ENCODE results near the gene TSPEAR.

The TSPEAR gene

DNA sequence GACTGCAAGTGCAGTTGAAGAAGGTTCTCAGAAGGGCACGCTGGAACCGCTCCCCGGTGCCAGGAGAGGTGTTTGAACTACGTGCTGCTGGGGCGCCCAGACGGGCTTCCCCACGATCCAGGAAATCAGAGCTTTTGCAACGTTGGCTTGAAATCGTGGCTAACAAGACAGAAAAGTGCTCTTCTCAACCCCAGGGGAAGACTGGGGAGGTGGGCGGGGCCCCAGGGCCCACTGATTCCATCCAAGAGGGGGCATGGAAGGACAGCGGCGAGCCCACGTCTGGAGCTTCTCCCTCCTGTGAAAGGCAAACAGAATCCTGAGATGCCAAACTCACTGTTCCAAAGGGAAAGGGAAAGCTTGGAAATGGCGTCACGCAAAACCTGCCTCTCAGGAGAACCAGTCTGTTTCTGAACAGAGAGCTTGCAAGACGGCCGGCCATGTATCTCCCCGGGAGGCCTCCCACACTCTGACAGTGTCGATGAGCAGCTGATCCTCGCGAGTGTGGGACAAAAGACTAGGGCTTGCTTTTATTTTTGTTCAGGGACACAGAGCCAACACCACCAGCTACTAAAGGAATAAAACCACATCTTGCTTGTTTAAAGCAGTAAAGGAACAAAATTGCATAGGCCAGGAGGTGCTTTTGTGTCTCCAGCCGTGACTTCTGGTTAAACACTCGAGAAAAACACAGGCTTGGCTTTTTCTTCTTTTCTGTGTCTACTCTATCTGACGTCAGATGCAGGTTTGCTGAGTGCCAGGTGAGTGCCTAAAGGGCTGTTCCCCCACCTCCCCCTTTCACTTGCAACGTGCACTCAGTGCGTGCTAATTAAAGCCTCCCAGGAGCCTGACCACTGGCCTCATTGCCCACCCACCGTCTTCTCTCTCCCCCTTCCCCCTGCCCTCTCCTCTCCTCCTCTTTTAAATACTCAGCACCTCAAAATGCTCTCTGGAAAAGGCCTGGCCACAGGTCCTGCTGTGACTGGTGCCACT, 214.5 kb downstream of the TSPEAR start:
- DNase-seq: no peak

DNA sequence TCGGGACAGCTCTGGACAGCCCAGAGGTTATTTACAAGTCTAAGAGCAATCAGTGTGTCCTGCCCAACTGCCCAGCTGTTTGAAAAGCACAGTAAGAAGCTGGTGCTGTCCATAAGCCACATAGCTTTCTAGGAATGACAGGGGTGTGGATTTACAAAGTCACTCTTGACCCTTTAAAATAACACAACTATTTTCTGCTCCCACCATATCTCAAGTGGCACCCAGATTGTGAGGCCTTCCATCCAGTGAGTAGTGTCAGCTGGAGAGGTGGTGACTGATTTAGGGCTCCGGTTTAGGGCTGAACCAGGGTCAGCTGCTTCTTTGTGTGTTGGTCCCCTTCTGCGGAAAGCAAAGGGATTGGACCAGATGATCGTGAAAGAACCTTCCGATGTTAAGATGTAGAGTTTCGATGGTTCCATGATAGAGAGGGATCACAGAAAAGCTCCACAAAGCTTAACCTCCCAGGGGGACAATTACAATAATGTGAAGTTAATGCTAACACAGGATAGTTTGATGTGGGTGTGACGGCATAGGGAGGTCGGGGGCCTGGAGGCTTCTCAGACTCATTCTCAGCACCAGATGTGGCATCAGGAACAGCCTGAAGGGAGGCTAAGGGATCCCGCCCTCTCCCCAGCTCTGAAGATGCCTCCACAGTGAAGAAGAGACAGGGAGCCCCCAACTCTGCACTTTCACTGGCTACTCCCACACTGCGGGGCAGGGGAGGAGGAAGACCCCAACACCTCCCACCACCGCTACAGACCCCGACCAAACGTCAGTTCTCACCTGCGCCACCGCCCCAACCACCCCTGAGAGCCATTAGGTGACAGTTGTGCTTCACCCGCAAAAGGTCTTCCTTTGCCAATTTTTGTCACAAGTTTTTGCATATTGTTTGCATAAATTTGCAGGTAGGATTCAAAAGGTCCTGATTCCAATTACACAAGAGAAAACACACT, 215.5 kb downstream of the TSPEAR start:
- no peak for DNase-seq

DNA sequence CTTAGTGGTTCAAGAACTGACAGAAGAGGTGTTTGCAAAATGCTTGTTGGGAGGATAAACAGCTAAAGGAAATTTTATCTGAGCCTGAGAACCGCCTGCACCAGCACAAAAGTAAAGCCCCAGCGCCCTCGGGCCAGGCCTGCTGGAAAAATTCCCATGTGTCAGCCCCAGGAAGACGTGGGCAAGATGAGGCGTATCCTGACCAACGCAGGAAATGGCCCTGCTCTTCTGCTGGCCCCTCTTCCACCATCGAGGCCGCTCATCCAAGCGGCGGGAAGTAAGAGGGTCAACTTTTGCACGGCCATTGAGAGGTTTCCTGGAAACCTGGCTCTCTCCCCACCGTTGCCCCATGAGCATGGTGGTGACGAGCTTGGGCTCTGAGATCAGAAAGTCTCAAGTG, 216.4 kb downstream of the TSPEAR start:
- no peak for DNase-seq

DNA sequence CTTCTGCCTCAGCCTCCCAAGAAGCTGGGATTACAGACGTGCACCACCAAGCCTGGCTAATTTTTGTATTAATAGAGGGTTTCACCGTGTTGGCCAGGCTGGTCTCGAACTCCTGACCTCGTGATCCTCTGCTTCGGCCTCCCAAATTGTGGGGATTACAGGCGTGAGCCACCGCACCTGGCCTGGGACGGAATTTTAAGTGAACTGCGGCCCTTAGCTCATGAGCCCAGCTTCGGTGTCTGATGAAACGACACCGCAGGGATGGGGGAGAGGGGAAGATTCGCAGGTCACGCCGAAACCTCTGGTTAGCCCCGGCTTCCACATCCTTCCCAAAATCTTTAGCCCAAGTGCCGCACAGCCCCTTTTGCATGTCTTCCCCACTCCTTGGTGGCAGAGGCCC, 217.0 kb downstream of the TSPEAR start:
- no peak for DNase-seq

DNA sequence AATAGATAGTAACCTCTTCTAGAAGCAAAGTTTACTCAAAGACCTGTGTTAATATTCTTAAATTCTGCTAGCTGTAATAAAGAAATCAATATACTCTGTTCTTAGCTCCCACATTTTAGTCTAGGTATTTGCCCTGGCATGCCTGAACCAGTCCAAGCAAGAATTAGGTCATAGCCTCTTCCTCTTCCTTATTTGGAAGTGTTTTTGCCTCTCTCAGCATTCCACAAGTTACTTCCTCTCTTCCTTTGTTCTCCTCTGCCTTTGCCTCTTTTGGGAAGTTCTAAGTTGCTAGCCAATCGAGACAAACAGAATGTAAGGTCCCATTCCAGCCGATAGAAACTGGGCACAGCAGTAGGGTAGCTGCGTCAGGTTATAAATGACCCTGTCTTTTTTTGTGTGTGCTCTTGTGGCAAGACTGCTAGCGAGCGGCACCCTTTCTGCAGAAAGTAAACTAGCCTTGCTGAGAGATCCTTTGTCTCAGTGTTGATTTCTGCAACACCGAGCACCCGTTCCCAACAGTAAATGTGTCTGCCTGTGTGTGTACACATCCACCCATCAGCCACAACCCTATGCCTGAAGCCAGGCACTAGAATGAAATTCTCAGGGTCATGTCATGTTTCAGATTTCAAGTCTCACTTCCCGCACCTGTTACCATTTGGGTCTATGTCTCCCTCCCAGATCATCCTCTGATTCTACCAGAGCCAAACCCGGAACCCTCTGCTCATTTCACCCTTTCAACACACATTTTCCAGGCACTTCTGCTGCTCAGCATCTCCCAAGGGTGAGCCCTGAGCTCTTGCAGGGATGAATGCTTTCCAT, 218.6 kb downstream of the TSPEAR start:
- no peak for DNase-seq

DNA sequence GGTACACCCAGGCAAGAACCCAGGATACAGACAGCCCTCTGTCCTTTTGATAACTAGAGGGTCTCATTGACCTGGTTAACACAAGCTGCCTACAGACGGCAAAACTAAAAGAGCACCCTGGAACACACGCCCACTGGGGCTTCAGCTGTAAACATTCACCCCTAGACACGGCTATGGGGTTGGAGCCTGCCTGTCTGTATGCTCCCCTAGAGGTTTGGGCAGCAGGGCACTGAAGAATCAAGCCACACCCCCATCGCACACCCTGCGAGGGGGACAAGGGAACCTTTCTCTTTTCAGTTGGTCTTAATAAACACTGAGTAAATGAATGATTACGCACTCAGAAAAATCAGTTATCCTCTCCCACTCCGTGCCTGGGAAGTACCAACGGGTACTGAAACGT, 220.6 kb downstream of the TSPEAR start:
- DNase-seq: no peak

DNA sequence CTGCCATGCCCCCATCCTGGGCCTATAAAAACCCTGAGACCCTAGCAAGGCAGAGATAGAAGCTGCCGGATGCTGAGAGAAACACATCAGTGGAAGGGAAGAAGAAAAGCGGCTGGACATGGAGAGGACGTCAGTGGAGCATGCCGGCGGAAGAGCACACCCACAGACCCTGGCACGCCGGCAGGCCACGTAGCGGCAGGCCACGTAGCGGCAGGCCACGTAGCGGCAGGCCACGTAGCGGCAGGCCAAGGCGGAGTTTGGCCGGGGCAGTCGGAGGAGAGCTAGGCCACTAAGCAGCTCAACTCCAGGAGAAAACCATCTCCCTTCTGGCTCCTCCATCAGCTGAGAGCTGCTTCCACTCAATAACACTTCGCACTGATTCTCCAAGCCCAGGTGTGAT, 221.0 kb downstream of the TSPEAR start:
- DNase-seq: no peak

DNA sequence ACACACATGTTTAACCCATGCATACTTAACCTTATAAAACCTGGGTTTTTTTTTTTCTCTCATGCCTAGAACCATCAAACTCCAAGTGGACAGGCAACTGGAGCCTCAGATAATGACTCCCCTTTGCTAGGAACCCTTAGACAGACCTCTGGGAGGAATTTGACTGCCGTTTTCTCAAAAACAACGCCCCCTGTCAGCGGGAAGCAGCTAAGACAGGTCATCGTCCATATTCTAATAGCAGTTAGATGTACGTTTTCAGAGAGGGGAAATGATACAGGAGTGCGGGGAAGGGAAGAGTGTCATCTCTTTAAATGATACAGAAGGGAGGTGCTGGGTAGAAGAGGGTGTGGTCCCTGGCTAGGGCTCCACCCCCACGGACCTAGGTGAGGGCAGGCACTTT, 221.4 kb downstream of the TSPEAR start:
- DNase-seq: no peak

DNA sequence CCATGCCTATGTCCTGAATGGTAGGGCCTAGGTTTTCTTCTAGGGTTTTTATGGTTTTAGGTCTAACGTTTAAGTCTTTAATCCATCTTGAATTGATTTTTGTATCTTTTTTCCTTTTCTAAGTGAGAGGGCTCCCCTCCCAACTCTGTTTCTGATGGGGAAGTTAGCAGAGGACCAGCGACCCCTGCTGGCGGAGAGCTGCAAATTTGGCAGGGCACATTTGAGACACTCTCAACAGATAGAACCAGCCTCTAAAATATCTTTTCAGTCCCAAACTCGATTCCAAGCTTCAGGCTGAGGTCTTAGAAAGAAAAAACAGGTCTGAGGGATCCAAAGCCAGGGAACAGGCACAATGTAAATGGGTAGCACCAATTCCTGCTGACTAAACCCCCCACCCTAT, 223.5 kb downstream of the TSPEAR start:
- no peak for DNase-seq

DNA sequence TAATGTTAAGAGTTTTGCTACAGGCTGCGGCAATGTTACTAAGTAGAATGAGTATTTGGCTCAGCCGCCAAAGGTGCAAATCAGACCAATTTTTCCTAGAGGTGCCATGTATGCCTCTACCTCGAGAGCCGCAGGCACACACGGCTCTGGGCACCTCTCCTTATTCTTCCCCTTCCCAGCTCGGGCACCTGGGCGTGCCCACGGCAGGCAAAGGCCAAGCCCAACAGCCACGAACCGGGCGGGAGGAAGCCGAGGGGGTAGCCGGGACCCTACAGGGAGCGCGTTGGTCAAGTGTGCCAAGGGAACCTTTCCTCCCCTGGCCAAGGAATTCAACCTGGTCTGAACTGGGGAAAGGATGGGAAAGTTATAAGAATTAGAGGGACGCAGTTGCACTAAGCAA, 225.1 kb downstream of the TSPEAR start:
- no peak for DNase-seq

DNA sequence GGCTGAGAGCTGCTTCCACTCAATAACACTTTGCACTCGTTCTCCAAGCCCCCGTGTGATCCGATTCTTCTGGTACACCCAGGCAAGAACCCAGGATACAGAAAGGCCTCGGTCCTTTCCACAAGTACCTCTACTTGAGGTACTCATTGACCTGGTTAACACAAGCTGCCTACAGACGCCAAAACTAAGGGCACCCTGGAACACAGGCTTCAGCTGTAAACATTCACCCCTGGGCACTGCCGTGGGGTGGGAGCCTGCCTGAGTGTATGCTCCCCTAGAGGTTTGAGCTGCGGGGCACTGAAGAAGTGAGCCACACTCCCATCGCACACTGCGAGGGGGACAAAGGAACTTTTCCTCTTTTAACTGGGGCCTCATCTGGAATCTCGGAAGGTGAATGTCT, 225.6 kb downstream of the TSPEAR start:
- DNase-seq: no peak

DNA sequence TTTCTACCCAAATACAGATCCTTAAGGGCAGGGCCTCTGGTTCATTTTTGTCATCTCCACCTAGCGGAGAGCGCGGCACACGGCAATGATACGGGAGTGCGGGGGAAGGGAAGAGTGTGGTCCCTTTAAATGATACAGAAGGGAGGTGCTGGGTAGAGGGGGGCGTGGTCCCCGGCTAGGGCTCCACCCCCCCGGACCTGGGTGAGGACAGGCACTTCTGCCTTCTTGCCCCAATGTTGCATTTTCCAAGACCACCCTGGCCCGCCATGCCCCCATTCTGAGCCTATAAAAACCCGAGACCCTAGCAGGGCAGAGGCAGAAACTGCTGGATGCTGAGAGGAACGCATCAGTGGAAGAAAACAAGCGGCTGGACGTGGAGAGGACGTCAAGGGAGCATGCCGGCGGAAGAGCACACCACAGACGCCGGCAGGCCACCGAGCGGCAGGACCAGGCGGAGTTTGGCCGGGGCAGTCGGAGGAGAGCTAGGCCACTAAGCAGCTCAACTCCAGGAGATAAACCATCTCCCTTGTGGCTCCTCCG, 226.0 kb downstream of the TSPEAR start:
- DNase-seq: no peak

DNA sequence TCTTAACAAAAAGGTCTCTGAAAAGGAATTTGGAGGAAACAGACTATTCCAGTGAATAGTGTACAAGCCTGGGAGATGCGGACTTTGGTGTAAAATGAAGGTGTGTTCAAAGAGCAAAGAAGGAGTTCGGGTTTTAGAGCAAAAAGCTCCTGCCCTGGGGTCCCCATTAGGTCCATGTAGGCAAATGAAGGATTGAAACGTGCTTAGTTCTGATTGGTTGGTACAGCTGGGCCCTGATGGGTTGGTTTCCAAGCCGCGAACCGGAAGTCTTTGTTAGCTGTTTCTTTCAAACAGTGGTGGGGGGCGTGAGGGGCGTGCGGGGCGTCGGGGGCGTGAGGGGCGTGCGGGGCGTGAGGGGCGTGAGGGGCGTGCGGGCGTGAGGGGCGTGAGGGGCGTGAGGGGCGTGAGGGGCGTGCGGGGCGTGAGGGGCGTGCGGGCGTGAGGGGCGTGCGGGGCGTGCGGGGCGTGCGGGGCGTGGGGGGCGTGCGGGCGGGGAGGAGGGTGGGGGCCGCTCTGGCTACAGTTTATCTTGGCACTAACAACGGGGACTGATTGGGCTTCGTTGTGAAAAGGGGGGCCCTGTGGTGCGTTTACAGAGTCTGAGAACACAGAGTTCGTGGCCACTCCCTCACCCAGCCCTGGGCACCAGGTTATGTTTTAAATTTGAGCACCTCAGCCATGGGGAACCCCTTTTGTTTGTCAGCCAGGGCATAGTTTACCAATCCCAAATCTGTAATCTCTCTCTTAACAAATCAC, 226.7 kb downstream of the TSPEAR start:
- no peak for DNase-seq

DNA sequence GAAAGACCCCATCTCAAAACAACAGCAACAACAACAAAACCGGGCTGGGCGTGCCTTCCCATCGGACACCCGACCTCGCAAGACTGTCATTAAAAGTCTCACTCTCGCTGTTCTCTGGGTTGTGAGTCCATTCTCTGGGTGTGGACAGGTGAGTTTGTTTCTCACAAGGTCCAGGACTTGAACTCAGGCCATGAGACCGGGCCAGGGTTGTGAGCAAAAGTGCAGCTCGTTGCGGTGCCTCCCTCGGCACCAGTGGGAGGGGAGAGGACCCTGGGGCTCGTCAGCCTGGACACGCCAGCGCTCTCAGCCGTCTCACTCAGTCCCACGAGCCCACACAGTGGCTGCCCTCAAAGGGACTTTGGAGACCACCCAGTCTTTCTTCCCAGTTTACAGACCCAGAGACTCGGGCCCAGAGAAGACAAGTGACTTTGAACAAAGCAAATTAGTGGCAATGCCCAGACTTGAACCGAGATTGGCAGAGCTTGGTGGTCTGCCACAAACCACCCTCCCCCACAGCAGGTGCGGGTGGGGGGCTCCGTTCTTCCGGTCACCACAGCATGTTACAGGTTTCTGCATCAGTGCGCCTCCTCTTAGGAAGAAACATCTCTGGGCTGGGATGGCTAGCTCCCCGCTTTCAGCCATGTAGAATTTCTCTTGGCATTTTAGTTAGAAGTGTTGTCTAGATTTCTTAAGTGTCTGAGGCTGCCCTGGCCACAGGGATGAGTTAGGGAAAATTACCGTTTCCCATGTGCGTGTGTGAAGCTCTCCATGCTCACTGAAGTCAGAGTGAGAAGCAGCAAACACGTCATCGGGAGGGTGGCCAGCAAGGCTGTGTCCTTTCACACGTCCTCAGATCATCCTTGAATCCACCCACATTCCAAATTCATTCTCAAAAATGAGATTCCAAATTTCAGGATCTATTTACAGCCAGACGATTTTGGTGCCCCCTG, 227.8 kb downstream of the TSPEAR start:
- no peak for DNase-seq

DNA sequence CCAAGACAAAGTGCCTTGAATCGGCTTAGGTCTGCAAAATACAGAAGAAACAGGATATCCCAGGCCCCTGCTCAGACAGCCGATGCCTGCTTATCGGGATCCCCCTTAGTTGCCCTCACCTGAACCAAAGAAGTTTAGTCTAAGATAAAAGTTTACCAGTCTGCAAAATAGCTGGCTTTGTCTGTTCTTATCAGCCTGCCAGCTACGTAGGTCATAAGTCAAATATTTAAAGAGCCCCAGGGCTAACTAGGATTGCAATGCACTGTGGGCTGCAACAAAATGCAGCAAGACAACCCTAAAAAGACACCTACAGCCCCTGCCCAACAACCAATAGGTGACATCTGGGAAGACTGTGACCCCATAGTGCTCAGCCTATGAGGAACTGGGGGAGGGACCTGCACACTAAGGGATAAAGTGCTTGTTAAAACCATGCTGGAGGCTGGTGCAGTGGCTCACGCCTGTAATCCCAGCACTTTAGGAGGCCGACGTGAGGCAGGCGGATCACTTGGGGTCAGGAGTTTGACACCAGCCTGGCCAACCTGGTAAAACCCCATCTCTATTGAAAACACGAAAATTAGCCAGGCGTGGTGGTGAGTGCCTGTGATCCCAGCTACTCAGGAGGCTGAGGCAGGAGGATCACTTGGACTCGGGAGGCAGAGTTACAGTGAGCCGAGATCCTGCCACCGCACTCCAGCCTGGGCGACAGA, 228.6 kb downstream of the TSPEAR start:
- DNase-seq: peak; percentile 13 to 65

DNA sequence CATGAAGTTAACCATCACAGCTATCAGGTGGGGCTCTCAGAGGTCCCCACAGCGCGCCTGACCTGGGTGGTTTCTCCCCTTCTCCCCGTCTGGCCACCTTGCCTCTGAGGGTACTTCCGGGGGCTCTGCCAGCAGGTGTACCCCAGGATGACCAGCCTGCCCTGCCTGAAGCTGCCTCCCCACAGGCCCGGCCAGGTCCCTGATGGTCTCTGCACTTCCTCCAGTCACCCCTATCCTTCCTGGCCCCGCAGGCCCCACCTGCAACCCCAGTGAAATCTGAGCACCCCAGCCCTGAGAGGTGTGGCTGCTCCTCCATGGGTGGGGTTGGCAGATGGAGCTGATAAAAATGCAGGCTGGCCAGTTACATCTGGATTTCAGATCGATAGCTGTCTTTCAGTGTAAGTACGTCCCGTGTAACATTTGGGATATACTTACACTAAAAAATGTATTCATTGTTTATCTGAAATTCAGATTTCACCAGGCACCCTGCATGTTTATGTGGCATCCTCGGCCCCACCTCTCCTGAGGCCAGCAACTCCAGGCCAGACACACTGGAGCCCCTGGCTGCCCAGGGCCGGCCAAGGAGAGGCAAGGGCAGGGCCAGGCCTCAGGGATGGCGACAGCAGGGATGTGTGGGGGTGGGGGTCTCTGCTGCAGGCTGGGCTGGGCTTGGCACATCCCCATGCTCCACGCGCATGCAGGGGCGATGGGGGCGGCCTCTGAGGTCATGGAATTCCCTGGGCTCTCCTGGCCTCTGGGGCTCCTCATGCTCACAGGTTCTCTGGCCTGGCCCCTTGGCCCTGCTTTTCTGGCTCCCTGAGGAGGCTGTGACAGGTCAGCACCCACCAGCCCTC, 230.9 kb downstream of the TSPEAR start:
- DNase-seq: no peak

DNA sequence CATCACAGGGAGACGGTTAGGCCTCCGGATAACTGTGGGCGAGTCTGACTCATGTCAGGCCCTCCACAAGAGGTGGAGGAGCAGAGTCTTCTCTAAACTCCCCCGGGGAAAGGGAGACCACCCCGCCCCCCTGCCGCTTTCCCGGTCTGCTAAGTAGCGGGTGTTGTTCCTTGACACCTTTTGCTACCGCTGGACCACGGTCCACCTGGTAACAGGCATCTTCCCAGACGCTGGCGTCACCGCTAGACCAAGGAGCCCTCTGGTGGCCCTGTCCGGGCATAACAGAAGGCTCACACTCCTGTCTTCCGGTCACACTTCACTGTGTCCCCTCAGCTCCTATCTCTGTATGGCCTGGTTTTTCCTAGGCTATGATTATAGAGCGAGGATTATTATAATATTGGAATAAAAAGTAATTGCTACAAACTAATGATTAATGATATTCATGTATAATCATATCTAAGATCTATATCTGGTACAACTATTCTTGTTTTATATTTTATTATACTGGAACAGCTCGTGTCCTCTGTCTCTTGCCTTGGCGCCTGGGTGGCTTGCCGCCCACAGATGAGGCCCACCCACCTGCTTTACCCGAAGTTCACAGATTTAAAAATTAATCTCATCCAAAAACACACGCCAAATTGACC, 231.7 kb downstream of the TSPEAR start:
- peak in 1 of 2 experiments; percentile 52 for DNase-seq

DNA sequence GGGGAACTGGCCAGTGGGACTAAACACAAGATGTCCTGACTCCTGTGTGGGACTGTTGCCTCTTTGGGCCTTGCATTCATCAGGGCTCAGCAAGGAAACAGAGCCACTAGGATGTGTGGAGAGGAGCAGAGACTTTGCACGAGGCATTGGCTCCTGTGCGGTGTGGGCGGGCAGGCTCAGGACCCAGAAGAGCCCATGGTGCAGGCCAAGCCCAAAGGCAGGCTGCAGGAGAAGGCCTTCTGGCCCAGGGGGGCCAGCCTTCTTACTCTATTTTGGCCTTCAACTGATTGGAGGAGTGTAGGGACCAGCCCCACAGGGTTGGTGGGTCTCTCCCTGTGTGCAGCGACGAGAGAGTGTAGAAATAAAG, 232.6 kb downstream of the TSPEAR start:
- DNase-seq: no peak

Data from NCI-H524 (cell line).